WERI-Rb-1 (cell line): Measurements from ENCODE around the gene MUS81.

Source experiments
- DNase-seq: peaks from one replicate; pipeline ENCODE4 v3.0.0-alpha.2; 2020
- H3K27ac ChIP-seq: fragments of 250-450 bp; sonication (Bioruptor Pico); 2 replicates; pipeline ENCODE4 v1.5.1; 2020; ENCODE audit warnings: mild to moderate bottlenecking, moderate library complexity
- H3K27me3 ChIP-seq: fragments of 250-450 bp; sonication (Bioruptor Pico); 2 replicates; pipeline ENCODE4 v1.5.1; 2021; ENCODE audit warnings: mild to moderate bottlenecking, low read depth, moderate library complexity; ENCODE audit not compliant: insufficient read depth, severe bottlenecking
- H3K36me3 ChIP-seq: fragments of 250-450 bp; sonication (Bioruptor Pico); 2 replicates; pipeline ENCODE4 v1.5.1; 2020; ENCODE audit warnings: mild to moderate bottlenecking, moderate library complexity
- H3K4me3 ChIP-seq: 2 replicates; pipeline ENCODE4 v1.5.1; 2011; ENCODE audit warnings: low read depth, mild to moderate bottlenecking, control low read depth, low read length
- H3K9me3 ChIP-seq: fragments of 250-450 bp; sonication (Bioruptor Pico); 2 replicates; pipeline ENCODE4 v1.5.1; 2021; ENCODE audit warnings: mild to moderate bottlenecking, moderate library complexity; ENCODE audit not compliant: severe bottlenecking
- TF ChIP-seq, protein P1 (sequence below): IDR thresholded peaks from 2 replicates; pipeline ENCODE4 v1.5.1; 2011; ENCODE audit warnings: low read depth, mild to moderate bottlenecking, control low read depth, inconsistent platforms, low read length

MUS81 gene

GRCh38 chr11:65866509-65867283, 6.5 kb downstream of the MUS81 start:
- no peak overlapping the region for H3K4me3 ChIP-seq
- H3K27ac ChIP-seq: no peak overlapping the region
- no peaks in the 10 kb centered on the region for H3K27me3 ChIP-seq
- DNase-seq: no peak
- H3K9me3 ChIP-seq: no peaks in the 10 kb centered on the region
- TF ChIP-seq, protein P1, sequence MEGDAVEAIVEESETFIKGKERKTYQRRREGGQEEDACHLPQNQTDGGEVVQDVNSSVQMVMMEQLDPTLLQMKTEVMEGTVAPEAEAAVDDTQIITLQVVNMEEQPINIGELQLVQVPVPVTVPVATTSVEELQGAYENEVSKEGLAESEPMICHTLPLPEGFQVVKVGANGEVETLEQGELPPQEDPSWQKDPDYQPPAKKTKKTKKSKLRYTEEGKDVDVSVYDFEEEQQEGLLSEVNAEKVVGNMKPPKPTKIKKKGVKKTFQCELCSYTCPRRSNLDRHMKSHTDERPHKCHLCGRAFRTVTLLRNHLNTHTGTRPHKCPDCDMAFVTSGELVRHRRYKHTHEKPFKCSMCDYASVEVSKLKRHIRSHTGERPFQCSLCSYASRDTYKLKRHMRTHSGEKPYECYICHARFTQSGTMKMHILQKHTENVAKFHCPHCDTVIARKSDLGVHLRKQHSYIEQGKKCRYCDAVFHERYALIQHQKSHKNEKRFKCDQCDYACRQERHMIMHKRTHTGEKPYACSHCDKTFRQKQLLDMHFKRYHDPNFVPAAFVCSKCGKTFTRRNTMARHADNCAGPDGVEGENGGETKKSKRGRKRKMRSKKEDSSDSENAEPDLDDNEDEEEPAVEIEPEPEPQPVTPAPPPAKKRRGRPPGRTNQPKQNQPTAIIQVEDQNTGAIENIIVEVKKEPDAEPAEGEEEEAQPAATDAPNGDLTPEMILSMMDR: no peak
- H3K36me3 ChIP-seq: peaks cover 64% of the 10 kb centered on the region

- TF ChIP-seq, protein P1: no peak
- no peak for DNase-seq
- Histone ChIP-seq H3K4me3 (no peak overlapping the region), H3K27me3 (no peaks in the 10 kb centered on the region), H3K36me3 (peaks cover 56% of the 10 kb centered on the region), H3K9me3 (no peaks in the 10 kb centered on the region), H3K27ac (no peak overlapping the region)
Observed at GRCh38 chr11:65867284-65868071, 7.2 kb downstream of the MUS81 start.

DNA sequence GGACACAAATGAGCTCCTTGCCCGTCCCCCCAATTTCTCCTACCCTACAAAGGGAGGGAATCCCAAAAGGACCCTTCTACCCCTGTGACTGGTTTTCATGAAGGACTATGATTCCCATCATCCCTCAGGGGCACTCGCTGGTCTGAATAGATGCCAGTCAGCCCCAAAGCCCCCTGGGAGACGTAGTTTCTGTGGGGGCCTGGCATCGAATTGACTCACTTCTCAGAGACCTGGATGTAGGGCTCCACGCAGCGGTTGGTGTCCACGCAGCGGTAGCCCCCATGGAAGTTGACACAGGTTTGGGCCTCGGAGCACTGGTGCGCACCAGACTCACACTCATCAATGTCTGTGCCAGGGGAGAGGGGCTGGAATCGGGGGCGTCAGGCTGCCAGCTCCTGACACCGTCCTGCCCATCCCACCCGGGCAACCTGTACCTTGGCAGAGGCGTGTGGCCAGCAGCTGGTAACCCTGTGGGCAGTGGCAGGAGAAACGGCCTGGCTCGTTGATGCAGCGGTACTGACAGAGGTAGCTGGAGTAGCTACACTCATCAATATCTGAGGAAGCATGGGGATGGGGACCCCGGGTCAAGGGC, 7.9 kb downstream of the MUS81 start:
- Histone ChIP-seq H3K4me3 (no peak overlapping the region), H3K36me3 (peaks cover 49% of the 10 kb centered on the region), H3K9me3 (no peaks in the 10 kb centered on the region), H3K27me3 (no peaks in the 10 kb centered on the region), H3K27ac (no peak overlapping the region)
- DNase-seq: no peak
- TF ChIP-seq, protein P1: no peak

DNA sequence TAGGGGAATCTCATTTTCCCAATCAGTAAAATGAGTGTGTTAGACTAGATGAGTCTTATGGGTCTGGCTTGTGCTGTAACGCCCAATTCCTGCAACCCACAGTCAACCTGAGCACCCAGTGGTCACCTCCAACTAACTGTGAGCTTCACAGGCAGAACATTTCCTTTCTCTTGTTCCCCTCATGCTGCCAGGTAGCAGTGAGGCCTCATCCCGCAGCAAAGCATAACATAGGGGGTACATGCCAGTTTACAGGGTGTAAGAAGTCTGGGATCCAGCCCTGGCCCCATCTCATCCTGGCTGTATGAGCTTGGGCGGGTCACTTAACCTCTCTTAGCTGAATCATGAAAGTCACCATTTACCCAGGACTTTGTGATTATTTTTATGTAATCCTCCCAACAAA, 8.7 kb downstream of the MUS81 start:
- Histone ChIP-seq H3K4me3 (no peak overlapping the region), H3K27me3 (no peaks in the 10 kb centered on the region), H3K9me3 (no peaks in the 10 kb centered on the region), H3K27ac (no peak overlapping the region), H3K36me3 (peaks cover 42% of the 10 kb centered on the region)
- DNase-seq: no peak
- TF ChIP-seq, protein P1: no peak

DNA sequence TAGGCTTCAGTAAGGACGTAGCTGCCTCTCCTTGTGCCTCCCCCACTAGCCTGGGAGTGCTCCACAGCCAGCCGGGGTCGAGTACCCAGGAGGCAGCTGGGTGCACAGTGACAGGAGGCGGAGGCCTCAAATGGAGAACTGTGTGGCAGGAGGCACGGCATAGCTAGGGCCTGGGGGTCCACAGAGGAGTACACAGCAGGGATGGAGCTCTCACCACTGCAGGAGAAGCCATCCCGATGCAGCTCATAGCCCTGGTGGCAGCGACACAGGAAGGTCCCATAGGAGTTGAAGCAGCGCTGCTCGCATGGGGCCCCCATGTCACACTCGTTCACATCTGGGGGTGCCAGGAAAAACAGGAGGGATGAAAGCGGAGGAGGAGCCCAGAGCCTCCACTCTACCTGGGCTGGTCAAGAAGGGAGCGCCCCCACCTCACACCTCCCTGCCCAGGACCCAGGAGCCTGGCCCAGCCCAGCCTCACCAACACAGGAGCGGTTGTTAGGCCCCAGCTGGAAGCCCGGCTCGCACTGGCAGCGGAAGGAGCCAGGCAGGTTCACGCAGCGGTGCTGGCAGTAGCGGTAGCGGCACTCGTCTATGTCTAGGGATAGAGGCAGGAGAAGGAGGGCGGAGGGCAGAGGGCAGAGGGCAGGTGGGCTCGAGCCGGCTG, 9.5 kb downstream of the MUS81 start:
- no peak overlapping the region for H3K4me3 ChIP-seq
- no peak overlapping the region for H3K27ac ChIP-seq
- no peaks in the 10 kb centered on the region for H3K9me3 ChIP-seq
- H3K36me3 ChIP-seq: peaks cover 33% of the 10 kb centered on the region
- H3K27me3 ChIP-seq: no peaks in the 10 kb centered on the region
- TF ChIP-seq, protein P1: no peak
- DNase-seq: no peak
